ENCODE measurements around the gene BTNL8. TPM values are rescaled to one million over a fixed set of nuclear protein-coding genes. Genes with fewer than 3 reads are reported as not detected.

Gene BTNL8
- total RNA-seq, 1 donor from 2014 or later, result 0.58 TPM

DNA sequence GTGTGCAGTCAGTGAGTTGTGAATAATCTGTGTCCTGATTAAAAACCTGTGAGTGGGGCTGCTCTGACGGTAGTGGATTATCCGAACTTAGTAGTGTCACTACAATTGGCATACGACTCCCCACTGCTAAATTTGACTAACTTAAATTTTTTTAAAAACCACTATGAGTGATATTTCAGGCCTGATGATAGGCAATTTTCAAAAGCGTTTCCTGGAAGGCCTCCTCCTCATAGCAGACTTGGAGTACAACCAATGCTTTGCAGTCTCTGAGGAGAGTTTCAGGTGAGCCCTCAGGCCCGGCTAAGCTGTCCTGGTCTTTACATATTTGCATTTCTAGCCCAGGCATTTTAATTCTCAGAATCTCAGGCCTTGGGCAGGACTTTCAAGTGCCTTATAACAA is 10.8 kb downstream of the BTNL8 start:
- peak overlapping the region; percentile 50 for H3K27ac ChIP-seq (replicated peaks)
- H3K9me3 ChIP-seq (replicated peaks), result peaks cover 4% of the 10 kb centered on the region
- H3K4me1 ChIP-seq, result peaks cover 6% of the 10 kb centered on the region
- no peak for DNase-seq
- intact Hi-C loops (cut with micrococcal nuclease), result no loop called here
- peaks cover 32% of the 10 kb centered on the region for H3K27me3 ChIP-seq (ENCODE audit: low read depth)
- no peaks in the 10 kb centered on the region for H3K36me3 ChIP-seq
- no peak overlapping the region for H3K4me3 ChIP-seq
- TF ChIP-seq, protein P1, sequence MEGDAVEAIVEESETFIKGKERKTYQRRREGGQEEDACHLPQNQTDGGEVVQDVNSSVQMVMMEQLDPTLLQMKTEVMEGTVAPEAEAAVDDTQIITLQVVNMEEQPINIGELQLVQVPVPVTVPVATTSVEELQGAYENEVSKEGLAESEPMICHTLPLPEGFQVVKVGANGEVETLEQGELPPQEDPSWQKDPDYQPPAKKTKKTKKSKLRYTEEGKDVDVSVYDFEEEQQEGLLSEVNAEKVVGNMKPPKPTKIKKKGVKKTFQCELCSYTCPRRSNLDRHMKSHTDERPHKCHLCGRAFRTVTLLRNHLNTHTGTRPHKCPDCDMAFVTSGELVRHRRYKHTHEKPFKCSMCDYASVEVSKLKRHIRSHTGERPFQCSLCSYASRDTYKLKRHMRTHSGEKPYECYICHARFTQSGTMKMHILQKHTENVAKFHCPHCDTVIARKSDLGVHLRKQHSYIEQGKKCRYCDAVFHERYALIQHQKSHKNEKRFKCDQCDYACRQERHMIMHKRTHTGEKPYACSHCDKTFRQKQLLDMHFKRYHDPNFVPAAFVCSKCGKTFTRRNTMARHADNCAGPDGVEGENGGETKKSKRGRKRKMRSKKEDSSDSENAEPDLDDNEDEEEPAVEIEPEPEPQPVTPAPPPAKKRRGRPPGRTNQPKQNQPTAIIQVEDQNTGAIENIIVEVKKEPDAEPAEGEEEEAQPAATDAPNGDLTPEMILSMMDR (IDR thresholded peaks at IDR 0.05; ENCODE audit: borderline replicate concordance), result no peak

DNA sequence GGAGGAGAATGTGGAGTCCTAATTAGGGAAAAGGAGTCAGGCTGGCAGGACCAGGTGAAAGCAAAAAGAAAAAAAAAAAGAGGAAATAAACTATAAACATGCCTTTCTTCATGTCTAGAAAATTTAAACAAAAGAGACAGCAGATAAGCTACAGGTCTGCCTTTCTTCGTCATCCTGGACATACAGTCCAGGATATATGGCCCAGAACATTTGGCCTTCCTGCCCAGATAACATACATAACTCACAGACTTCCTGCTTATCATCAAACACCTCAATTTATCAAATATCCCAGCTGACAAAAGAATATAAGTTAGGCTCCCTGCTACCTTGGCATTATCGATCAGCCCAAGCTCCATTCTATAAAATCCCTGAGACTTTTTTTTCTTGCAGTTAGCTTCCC is 11.2 kb downstream of the BTNL8 start:
- peaks cover 4% of the 10 kb centered on the region for H3K9me3 ChIP-seq (replicated peaks)
- H3K36me3 ChIP-seq, result no peaks in the 10 kb centered on the region
- peaks cover 6% of the 10 kb centered on the region for H3K4me1 ChIP-seq
- no peak for DNase-seq
- TF ChIP-seq, protein P1 (IDR thresholded peaks at IDR 0.05; ENCODE audit: borderline replicate concordance), result no peak
- H3K27me3 ChIP-seq (ENCODE audit: low read depth), result peaks cover 32% of the 10 kb centered on the region
- H3K4me3 ChIP-seq, result no peak overlapping the region
- intact Hi-C loops (cut with micrococcal nuclease), result no loop called here
- peak overlapping the region; percentile 50 for H3K27ac ChIP-seq (replicated peaks)

DNA sequence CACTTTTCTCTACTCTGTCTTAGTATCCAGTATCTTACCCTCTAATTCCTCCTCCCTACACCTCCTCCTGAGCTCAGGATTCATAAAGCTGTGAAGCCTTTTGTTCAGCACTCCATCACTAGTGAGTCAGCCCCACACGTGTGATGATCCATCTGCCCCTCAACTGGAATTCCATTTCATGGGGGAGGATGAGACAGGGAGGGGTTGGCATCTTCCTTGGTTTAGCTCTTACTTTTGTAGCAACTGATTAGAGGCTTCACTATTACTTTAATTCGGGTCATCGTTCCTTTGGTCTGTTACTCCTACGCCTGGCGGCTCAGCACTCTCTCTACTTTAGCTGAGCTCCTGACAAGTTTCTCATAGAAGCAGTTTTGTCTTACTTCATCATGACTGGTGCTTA is 11.8 kb downstream of the BTNL8 start:
- H3K9me3 ChIP-seq (replicated peaks), result peaks cover 3% of the 10 kb centered on the region
- intact Hi-C loops (cut with micrococcal nuclease), result no loop called here
- H3K27me3 ChIP-seq (ENCODE audit: low read depth), result peaks cover 32% of the 10 kb centered on the region
- TF ChIP-seq, protein P1 (IDR thresholded peaks at IDR 0.05; ENCODE audit: borderline replicate concordance), result no peak
- H3K36me3 ChIP-seq, result no peaks in the 10 kb centered on the region
- H3K27ac ChIP-seq (replicated peaks), result no peak overlapping the region
- DNase-seq, result no peak
- H3K4me1 ChIP-seq, result peaks cover 6% of the 10 kb centered on the region
- H3K4me3 ChIP-seq, result no peak overlapping the region

DNA sequence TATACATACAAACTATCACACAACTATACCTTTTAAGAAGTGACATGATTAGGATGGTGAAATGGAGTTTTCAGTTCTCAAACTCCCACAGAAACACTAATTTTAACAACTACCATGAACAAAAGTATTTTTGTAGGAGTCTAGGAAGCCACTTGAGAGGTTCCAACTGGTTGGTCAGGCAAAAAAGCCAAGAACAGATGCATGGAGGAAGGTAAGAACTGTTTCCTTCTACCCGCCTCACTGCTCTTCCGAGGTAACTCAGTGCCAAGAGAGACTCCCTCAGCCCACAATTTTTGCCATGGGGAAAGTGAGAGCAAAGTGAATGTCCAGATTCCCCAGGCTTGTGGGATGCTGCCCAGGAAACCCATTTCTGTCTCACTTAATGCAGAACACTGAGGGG is 15.7 kb downstream of the BTNL8 start:
- no peak overlapping the region for H3K4me3 ChIP-seq
- intact Hi-C loops (cut with micrococcal nuclease), result no loop called here
- peaks cover 25% of the 10 kb centered on the region for H3K27me3 ChIP-seq (ENCODE audit: low read depth)

DNA sequence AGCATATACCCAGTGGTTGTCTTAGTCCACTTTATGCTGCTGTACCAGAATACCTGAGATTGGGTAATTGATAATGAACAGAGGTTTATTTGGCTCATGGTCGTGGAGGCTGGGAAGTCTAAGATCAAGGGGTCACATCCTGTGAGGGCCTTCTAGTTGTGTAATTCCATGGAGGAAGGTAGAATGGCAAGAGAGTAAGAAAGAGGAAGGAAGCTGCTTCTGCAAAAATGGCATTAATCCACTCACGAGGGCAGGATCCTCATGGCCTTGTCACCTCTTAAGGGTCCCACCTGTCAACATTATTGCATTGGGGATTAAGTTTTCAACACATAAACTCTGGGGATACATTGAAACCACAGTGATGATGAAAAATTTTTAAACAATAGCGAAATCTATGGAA is 17.0 kb downstream of the BTNL8 start:
- intact Hi-C loops (cut with micrococcal nuclease), result no loop called here
- no peak overlapping the region for H3K27ac ChIP-seq (replicated peaks)
- H3K9me3 ChIP-seq (replicated peaks), result no peaks in the 10 kb centered on the region
- H3K27me3 ChIP-seq (ENCODE audit: low read depth), result peaks cover 21% of the 10 kb centered on the region
- no peak overlapping the region for H3K4me3 ChIP-seq
- no peak for DNase-seq
- TF ChIP-seq, protein P1 (IDR thresholded peaks at IDR 0.05; ENCODE audit: borderline replicate concordance), result no peak
- H3K4me1 ChIP-seq, result no peaks in the 10 kb centered on the region
- no peaks in the 10 kb centered on the region for H3K36me3 ChIP-seq

More for the DNA sequence above, 15.7 kb downstream of the BTNL8 start:
- Histone ChIP-seq H3K27ac (replicated peaks) (no peak overlapping the region), H3K4me1 (peaks cover 6% of the 10 kb centered on the region), H3K36me3 (no peaks in the 10 kb centered on the region), H3K9me3 (replicated peaks) (no peaks in the 10 kb centered on the region)
- DNase-seq, result no peak
- TF ChIP-seq, protein P1 (IDR thresholded peaks at IDR 0.05; ENCODE audit: borderline replicate concordance), result no peak

DNA sequence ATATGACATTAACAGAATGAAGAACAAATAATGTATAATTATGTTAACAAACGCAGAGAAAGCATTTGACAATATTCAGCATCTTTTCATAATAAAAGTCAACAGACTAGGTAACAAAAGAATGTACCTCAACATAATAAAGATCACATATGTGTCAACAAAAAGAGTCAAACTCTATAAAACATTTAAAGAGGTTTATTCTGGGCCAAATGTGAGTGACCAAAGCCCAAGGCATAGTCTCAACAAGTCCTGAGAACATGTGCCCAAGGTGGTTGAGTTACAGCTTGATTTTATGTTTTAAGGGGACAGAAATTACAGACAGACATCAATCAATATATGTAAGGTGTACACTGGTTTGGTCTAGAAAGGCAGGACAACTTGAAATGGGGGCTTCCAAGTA is 19.4 kb downstream of the BTNL8 start:
- intact Hi-C loops (cut with micrococcal nuclease), result no loop called here
- TF ChIP-seq, protein P1 (IDR thresholded peaks at IDR 0.05; ENCODE audit: borderline replicate concordance), result no peak

More for the DNA sequence above, 19.4 kb downstream of the BTNL8 start:
- H3K9me3 ChIP-seq (replicated peaks), result peaks cover 18% of the 10 kb centered on the region
- H3K4me1 ChIP-seq, result no peaks in the 10 kb centered on the region
- no peaks in the 10 kb centered on the region for H3K36me3 ChIP-seq
- no peak overlapping the region for H3K27ac ChIP-seq (replicated peaks)
- peaks cover 3% of the 10 kb centered on the region for H3K27me3 ChIP-seq (ENCODE audit: low read depth)
- no peak overlapping the region for H3K4me3 ChIP-seq
- no peak for DNase-seq

Data from left ventricle myocardium inferior (tissue), 1 donor.